H9 (cell line): ENCODE data around the gene ARID1B. TPM values are rescaled to one million over a fixed set of nuclear protein-coding genes. Genes with fewer than 3 reads are reported as not detected.

Source experiments
- DNase-seq: peaks from one replicate; pipeline ENCODE4 v3.0.0-alpha.2; 2017
- H2AFZ ChIP-seq: one replicate; pipeline ENCODE4 v1.6.1; 2013; ENCODE audit warnings: mild to moderate bottlenecking, low read length, control low read depth, moderate library complexity
- H2AK5ac ChIP-seq: 2 replicates; pipeline ENCODE4 v1.6.1; 2013; ENCODE audit warnings: low read length, control low read depth, mixed read lengths; ENCODE audit not compliant: insufficient read length
- H2BK120ac ChIP-seq: one replicate; pipeline ENCODE4 v1.6.1; 2013; ENCODE audit warnings: low read depth, mild to moderate bottlenecking, low read length, control low read depth, inconsistent platforms; ENCODE audit not compliant: poor library complexity, severe bottlenecking
- H2BK12ac ChIP-seq: 2 replicates; pipeline ENCODE4 v1.6.1; 2013; ENCODE audit warnings: low read length, control low read depth, mixed read lengths, low read depth; ENCODE audit not compliant: insufficient read length
- H2BK15ac ChIP-seq: 2 replicates; pipeline ENCODE4 v1.6.1; 2013; ENCODE audit warnings: low read depth, low read length, control low read depth
- H2BK20ac ChIP-seq: one replicate; pipeline ENCODE4 v1.6.1; 2013; ENCODE audit warnings: low read depth, mild to moderate bottlenecking, low read length, control low read depth, inconsistent platforms; ENCODE audit not compliant: poor library complexity, severe bottlenecking
- H2BK5ac ChIP-seq: 2 replicates; pipeline ENCODE4 v1.6.1; 2013; ENCODE audit warnings: low read length, control low read depth, mixed read lengths; ENCODE audit not compliant: insufficient read length
- H3K14ac ChIP-seq: 2 replicates; pipeline ENCODE4 v1.6.1; 2013; ENCODE audit warnings: low read length, control low read depth; ENCODE audit not compliant: insufficient read depth
- H3K18ac ChIP-seq: 2 replicates; pipeline ENCODE4 v1.6.1; 2013; ENCODE audit warnings: low read depth, mild to moderate bottlenecking, mixed read lengths, low read length, control low read depth; ENCODE audit not compliant: insufficient read length
- H3K23ac ChIP-seq: 2 replicates; pipeline ENCODE4 v1.6.1; 2013; ENCODE audit warnings: low read length, control low read depth, mixed read lengths, low read depth; ENCODE audit not compliant: insufficient read length
- H3K23me2 ChIP-seq: 2 replicates; pipeline ENCODE4 v1.6.1; 2013; ENCODE audit warnings: low read depth, mild to moderate bottlenecking, mixed read lengths, low read length, control low read depth; ENCODE audit not compliant: insufficient read length, poor library complexity, severe bottlenecking
- H3K27ac ChIP-seq: 2 replicates; pipeline ENCODE4 v1.5.1; 2013; ENCODE audit warnings: low read length, control low read depth, mixed read lengths, low read depth; ENCODE audit not compliant: insufficient read length
- H3K27me3 ChIP-seq: 2 replicates; pipeline ENCODE4 v1.6.1; 2013; ENCODE audit warnings: low read length, control low read depth, inconsistent platforms; ENCODE audit not compliant: insufficient read depth
- H3K4ac ChIP-seq: 2 replicates; pipeline ENCODE4 v1.6.1; 2013; ENCODE audit warnings: low read depth, mild to moderate bottlenecking, control low read depth, inconsistent platforms, low read length, moderate library complexity
- H3K4me1 ChIP-seq: 2 replicates; pipeline ENCODE4 v1.6.1; 2013; ENCODE audit warnings: low read length, control low read depth, inconsistent platforms; ENCODE audit not compliant: insufficient read depth
- H3K4me2 ChIP-seq: 2 replicates; pipeline ENCODE4 v1.6.1; 2013; ENCODE audit warnings: low read length, control low read depth, mixed read lengths; ENCODE audit not compliant: insufficient read length, insufficient read depth
- H3K56ac ChIP-seq: 2 replicates; pipeline ENCODE4 v1.6.1; 2013; ENCODE audit warnings: low read depth, mild to moderate bottlenecking, mixed read lengths, low read length, control low read depth; ENCODE audit not compliant: insufficient read length
- H3K79me1 ChIP-seq: 2 replicates; pipeline ENCODE4 v1.6.1; 2013; ENCODE audit warnings: low read depth, mild to moderate bottlenecking, moderate library complexity, low read length, control low read depth, inconsistent platforms; ENCODE audit not compliant: insufficient read depth, poor library complexity, severe bottlenecking
- H3K79me2 ChIP-seq: 2 replicates; pipeline ENCODE4 v1.6.1; 2013; ENCODE audit warnings: low read length, control low read depth, inconsistent platforms; ENCODE audit not compliant: insufficient read depth
- H3K9ac ChIP-seq: 2 replicates; pipeline ENCODE4 v1.6.1; 2013; ENCODE audit warnings: low read length, control low read depth, mixed read lengths; ENCODE audit not compliant: insufficient read length; ENCODE audit errors: extremely low read depth
- H3K9me3 ChIP-seq: one replicate; pipeline ENCODE4 v1.6.1; 2013; ENCODE audit warnings: low read depth, low read length, inconsistent platforms; ENCODE audit not compliant: control insufficient read depth
- H3T11ph ChIP-seq: one replicate; pipeline ENCODE4 v1.6.1; 2013; ENCODE audit warnings: mild to moderate bottlenecking, low read length, control low read depth, inconsistent platforms
- H4K20me1 ChIP-seq: one replicate; pipeline ENCODE4 v1.6.1; 2013; ENCODE audit not compliant: control insufficient read depth, insufficient read length, insufficient read depth
- H4K5ac ChIP-seq: 2 replicates; pipeline ENCODE4 v1.6.1; 2013; ENCODE audit warnings: low read depth, mild to moderate bottlenecking, mixed read lengths, low read length, control low read depth; ENCODE audit not compliant: insufficient read length
- H4K8ac ChIP-seq: replicated peaks from 2 replicates; pipeline ENCODE4 v1.6.1; 2013; ENCODE audit warnings: low read length, control low read depth, mixed read lengths, low read depth; ENCODE audit not compliant: insufficient read length
- H4K91ac ChIP-seq: 2 replicates; pipeline ENCODE4 v1.6.1; 2013; ENCODE audit warnings: low read depth, mild to moderate bottlenecking, moderate library complexity, mixed read lengths, low read length, control low read depth; ENCODE audit not compliant: insufficient read length
- H3K27ac Mint-ChIP-seq, 3 experiments: 2 replicates in 2 of 3; 3 replicates in 1 of 3; pipeline ENCODE4 v1.8.0; 2020 to 2021; ENCODE audit warnings: mixed read lengths in 3 of 3, mild to moderate bottlenecking in 1 of 3, moderate library complexity in 1 of 3
- H3K27me3 Mint-ChIP-seq: 2 replicates; pipeline ENCODE4 v1.8.0; 2021; ENCODE audit warnings: low read depth, mild to moderate bottlenecking, moderate library complexity, mixed read lengths
- H3K36me3 Mint-ChIP-seq, 3 experiments: 2 replicates in 2 of 3; 3 replicates in 1 of 3; pipeline ENCODE4 v1.8.0; 2020 to 2021; ENCODE audit warnings: low read depth in 3 of 3, mixed read lengths in 3 of 3; ENCODE audit not compliant: insufficient read depth in 1 of 3
- H3K4me1 Mint-ChIP-seq, 2 experiments: 2 replicates each; pipeline ENCODE4 v1.8.0; 2020; ENCODE audit warnings: mixed read lengths in 2 of 2
- H3K4me3 Mint-ChIP-seq, 2 experiments: 2 replicates in 1 of 2; 3 replicates in 1 of 2; pipeline ENCODE4 v1.8.0; 2020 to 2021; ENCODE audit warnings: mild to moderate bottlenecking in 2 of 2, mixed read lengths in 2 of 2, moderate library complexity in 1 of 2
- H3K9me3 Mint-ChIP-seq, 2 experiments: 2 replicates in 1 of 2; 3 replicates in 1 of 2; pipeline ENCODE4 v1.8.0; 2020; ENCODE audit warnings: mild to moderate bottlenecking in 2 of 2, mixed read lengths in 2 of 2, moderate library complexity in 1 of 2
- CTCF ChIP-seq: fragments of 200-600 bp; sonication (generic); conservative IDR thresholded peaks from 3 replicates; pipeline ENCODE4 v1.8.0; 2021; ENCODE audit warnings: antibody characterized with exemption, mild to moderate bottlenecking
- WGBS: extraction: QIAGEN DNeasy Blood & Tissue Kit; methylation state at CpG from one replicate; pipeline ENCODE4 v1.1.7; 2013; ENCODE audit warnings: missing lambda C conversion rate, low lambda C conversion rate, mixed read lengths; ENCODE audit not compliant: insufficient read length; ENCODE audit errors: extremely low coverage; 5-methylcytosine and 5-hydroxymethylcytosine counted together
- total RNA-seq: library from RNA; stranded (reverse); gene quantifications from 2 replicates; pipeline ENCODE4 v1.2.1, GENCODE V29; 2021

The ARID1B gene
- total RNA-seq, 1 experiment from 2014 or later = 88.2 TPM

GRCh38 chr6:156876302-156876701, 99.1 kb downstream of the ARID1B start:
- Mint-ChIP-seq H3K36me3 (peaks cover 0 to 3% (median 3%) of the 10 kb centered on the region in 3 experiments; a peak in 3 of 7 replicates), H3K27ac (peak overlapping the region in 1 of 3 experiments; percentile 14; a peak in 1 of 7 replicates), H3K9me3 (no peaks in the 10 kb centered on the region; a peak in 1 of 5 replicates), H3K4me1 (peaks cover 51 to 56% of the 10 kb centered on the region in 2 experiments), H3K4me3 (no peak overlapping the region), H3K27me3 (no peaks in the 10 kb centered on the region)
- no peak overlapping the region for H4K91ac ChIP-seq
- H3K23ac ChIP-seq = no peak overlapping the region
- no peak overlapping the region for H2BK15ac ChIP-seq
- H3K23me2 ChIP-seq = no peaks in the 10 kb centered on the region
- H2BK120ac ChIP-seq = no peak overlapping the region
- H3K4me2 ChIP-seq = no peak overlapping the region
- H3K27ac ChIP-seq = no peak overlapping the region
- peaks cover 9% of the 10 kb centered on the region; the same call in 1 of the 2 replicates for H3K4me1 ChIP-seq
- no peak overlapping the region for H2BK12ac ChIP-seq
- no peak overlapping the region for H3T11ph ChIP-seq
- H2BK5ac ChIP-seq = no peak overlapping the region
- no peaks in the 10 kb centered on the region for H3K27me3 ChIP-seq
- H3K14ac ChIP-seq = no peak overlapping the region
- no peak overlapping the region for H3K4ac ChIP-seq
- no CpG with 5 or more reads among the region's 11 CpGs for WGBS
- DNase-seq = peak; percentile 73
- no peak overlapping the region for H2BK20ac ChIP-seq
- TF ChIP-seq CTCF = peak; percentile 74
- no peak overlapping the region for H2AK5ac ChIP-seq
- no peak overlapping the region for H3K9ac ChIP-seq
- H4K8ac ChIP-seq = no peak overlapping the region
- no peak overlapping the region for H3K18ac ChIP-seq
- H4K5ac ChIP-seq = no peak overlapping the region
- H3K79me2 ChIP-seq = peaks cover 28% of the 10 kb centered on the region; the same call in 1 of the 2 replicates
- no peaks in the 10 kb centered on the region for H3K9me3 ChIP-seq
- H4K20me1 ChIP-seq = peaks cover 2% of the 10 kb centered on the region
- peaks cover 20% of the 10 kb centered on the region for H3K79me1 ChIP-seq
- H2AFZ ChIP-seq = no peak overlapping the region
- no peak overlapping the region for H3K56ac ChIP-seq
